NCI-H1417 treated with DMSO at 0.1 percent for 48 hours (cell line): Measurements from ENCODE around the gene EML6.

Source experiments
- DNase-seq: peaks from one replicate; lab custom pipeline; 2025; lab: John Stamatoyannopoulos, UW

Gene EML6

DNA sequence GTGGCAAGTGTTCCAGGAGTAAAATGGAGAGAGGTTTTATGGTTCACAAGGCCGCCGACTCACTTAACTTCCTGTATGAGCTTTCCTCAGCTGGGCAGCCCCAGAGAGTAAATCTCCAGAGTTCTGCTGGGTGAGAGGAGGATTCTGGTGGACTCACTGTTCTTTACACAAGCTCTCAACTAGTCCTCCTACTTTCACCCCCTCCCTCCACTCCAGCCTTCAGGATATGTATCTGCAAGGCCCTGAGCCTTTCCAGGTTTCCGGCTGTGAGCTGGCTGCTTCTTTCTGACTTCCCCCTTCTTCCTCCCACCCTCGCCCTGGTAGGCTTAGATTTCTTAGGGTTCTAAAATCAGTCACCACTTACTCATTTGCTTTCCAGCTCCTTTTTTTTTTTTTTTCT, 34.0 kb downstream of the EML6 start:
- DNase-seq = no peak

DNA sequence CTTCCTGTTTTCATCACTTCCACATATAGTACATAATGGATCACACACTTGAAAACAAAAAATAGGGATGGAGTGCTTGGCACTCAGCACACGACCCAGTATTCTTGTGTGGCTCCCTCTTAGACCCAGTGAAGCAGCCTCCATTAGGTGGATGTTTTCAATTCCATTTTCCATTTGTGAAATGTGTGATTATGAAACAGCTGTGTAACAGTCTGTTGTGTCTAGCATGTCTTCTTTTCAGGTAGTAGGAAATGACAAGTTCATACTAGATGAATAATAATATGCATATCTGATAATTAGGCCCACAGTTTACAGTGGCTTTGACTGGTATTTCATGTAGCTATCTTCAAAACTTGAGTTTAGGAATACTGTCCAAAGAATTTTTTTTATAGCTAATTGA, 35.5 kb downstream of the EML6 start:
- DNase-seq = no peak

DNA sequence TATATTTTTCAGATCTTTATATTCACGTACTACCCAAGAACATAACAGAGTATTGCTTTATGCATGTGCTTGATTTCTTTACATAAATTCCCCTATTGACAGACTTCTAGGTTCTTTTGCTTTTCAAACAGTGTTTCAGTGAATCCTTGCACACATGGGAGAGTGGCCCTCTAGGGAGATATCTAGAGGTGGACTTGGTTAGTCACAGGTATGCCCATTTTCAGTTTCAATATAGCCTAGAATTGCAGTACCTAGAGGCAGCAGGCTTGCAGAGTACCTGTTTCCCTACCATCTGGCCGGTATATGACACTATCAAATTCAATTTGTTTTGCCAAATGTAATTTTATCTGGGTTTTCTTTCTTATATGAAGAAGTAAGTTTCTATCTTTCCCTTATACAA, 36.8 kb downstream of the EML6 start:
- DNase-seq = no peak

DNA sequence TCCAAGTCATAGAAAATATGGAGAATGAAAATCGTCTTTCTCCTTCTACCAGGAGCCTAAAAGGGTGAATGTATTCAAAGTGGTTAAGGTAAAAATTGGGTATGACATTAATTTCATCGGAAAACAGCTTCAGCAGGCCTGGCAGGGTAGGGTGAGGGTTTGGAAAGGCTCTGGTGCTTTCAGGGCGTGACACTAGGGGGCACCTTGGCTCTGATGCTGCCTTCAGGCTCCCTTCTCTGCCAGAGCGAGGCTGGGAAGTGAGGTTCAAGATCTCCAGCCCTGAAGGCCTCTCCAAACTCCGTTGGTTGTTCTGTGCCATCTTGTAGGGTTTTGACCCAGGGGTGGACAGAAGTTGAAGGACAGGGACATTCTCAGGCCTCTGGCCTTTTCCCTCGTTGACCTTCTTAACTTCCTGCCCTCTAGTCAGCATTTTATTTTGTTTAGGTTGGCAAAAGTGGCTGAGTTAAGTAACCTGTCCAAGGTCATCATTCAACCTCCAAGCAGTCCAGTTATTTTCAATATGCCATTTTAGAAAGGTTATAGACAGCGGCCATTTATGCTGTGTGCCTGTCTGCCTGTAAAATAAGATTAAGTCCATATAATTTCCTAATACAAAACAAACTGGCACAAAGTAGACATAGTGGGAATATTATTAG, 40.3 kb downstream of the EML6 start:
- no peak for DNase-seq

DNA sequence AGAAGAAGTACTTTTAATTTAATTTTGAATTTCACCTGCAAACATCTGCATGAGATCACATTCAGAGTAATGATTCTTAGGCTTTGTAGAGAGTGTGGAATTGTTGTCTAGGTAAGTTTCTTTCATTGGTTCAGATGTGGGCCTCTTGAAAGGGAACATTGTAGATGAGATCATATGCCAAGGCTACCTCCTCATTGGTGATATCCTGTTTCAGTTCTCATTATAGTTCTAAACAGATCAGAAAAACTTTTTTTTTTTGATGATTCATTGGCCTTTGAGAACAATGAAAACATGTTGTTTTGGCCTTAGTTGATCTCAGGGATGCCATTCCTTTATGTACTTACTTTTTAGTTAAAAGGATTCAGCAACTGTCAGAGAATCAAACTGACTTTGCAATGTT, 44.5 kb downstream of the EML6 start:
- no peak for DNase-seq

DNA sequence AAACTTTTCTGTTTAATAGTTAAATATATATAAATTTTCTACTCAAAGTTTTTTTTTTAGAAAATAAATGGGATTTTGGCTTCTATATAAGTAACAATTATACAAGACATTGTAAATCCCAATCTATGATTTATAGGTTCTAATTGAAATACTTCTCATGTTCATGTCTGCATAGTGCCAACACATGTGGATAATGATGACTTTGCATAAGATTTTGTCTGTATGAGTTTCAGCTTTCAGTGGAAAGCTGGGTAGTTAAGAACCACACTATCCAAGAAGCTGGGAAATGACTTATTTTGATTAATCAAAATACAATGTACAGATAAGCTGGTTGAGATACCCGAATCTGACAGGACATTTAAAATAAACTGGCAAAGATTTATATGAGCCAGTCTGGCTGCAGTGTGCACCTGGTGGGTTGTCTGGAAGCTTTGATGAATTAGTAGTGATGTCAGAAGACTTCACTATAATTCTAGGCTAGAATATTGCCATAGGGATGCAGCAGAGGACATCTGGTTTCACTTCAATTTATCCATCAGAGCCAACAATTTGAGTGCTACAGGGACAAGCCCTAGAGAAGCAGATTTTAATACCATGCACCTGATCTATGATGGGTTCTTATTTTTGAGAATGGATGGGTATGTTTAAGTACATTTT, 45.4 kb downstream of the EML6 start:
- DNase-seq = peak; percentile 62

DNA sequence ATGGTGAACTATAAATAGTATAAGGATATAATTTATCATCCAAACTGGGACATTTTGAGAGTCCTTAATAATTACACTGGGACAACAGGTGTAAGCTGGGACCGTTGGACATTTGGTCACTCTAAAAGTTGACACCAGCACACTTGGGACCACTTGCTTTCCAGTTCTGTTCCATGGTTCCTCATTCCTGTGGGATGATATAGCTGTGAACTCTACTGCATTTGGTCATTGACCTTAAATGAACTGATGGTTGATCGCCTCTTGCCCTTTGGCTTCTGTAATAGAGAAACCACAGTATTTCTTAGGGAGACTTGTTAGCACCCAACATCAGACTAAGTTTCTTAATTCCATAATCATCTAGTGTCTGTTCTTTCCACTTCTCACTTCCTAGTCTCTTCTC, 46.7 kb downstream of the EML6 start:
- no peak for DNase-seq

DNA sequence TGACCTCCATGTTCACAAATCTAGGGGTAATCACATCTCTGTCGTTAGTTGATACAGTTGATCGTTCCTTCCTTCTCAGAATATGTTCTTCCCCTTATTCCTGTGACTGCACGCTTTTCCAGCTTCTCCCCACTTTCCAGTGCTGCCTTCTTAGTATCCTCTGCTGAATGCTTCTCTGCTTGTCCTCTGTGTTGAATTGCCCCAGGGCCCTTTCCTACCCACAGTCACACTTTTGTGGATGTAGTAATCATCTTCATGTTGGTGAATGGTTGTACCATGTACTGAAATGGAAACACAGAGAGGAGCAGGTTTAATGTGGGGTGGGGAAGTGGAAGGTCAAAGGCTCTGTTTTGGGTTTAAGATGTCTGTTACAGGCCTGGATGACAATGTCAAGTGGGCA, 47.2 kb downstream of the EML6 start:
- no peak for DNase-seq

DNA sequence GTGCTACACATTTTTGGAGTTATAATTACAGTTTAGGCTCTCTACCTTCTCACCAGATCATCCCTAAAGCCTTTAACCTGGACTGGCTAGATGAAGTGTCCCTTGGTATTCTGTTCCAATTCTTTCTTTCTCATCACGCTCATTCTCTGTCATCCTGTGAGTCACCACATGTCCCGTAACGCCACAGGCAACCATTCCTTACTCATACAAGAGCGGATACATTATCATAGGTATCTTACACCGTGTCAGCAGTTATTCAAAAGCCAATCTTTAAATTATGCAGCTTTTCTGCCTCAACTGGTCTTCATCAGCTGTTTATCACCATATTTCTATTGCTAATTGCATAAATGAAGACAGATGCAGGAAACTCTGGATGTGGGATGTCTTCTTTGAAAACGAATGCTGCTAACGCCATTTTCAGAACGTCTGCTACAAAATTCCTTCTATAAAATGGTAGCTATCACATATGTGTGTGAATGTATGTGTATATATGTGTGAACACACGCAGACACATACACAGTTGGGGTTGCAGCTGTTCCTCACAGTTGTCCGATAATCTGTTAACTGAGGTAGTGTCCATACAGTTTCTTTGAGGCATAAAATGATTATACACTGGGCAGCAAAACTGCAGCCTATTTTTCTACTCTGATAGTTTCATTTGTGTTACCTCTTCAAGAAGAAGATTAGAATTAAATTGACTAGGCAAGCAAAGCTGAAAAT, 47.9 kb downstream of the EML6 start:
- DNase-seq = no peak

DNA sequence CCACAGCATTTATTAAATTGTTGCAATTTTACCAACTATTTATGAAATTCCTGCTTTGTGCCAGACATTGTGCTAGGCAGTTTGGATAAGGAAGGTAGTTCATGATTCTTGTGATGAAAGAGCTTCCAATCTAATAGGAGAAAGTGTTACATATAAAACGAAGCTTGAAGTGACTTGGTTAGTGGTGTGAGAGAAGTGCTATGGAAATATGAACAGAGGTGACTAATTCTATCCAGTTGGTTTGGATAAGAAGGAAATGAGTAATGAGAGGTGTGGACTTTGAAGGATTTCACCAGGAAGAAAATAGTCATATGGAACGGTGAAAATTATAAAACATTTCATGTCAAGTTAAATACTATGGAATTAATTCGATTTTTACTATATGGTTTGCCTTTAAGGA, 48.6 kb downstream of the EML6 start:
- no peak for DNase-seq

DNA sequence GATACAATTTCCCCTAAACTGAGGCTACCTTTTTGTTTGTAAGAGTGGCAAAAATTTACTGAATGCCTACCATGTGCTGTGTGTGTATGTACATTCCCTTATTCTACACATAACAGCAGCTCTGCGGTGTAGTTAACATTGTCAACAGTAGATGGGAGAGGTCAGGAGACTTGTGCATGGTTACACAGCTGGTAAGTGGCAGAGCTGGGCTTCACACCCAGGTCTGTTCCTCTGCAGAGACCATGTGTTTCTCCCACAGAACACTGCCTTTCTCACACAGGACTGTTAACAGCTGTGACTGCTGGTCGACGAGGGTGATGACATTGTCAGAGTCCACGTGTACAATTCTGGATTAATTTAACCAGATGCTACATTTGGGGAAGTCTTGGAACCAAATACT, 49.1 kb downstream of the EML6 start:
- DNase-seq = no peak

DNA sequence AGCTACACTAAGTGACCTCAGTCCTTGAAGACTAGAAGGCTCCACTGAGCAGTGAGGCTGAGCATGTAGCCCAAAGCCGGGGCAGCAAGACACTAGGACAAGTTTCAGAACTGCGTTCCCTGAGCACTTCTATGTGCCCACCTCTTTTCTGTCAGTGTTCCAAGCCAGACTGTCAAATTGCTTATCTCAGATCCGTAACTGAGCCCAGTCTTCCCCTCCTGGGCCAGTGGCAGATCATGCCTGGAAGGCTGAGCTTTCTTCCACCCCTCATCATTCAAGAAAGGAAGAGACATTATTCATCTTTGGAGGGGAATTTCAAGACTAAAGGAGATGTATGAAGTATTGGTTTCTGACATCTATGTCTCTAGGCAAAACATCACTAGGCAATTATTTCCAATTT, 49.8 kb downstream of the EML6 start:
- DNase-seq = no peak

DNA sequence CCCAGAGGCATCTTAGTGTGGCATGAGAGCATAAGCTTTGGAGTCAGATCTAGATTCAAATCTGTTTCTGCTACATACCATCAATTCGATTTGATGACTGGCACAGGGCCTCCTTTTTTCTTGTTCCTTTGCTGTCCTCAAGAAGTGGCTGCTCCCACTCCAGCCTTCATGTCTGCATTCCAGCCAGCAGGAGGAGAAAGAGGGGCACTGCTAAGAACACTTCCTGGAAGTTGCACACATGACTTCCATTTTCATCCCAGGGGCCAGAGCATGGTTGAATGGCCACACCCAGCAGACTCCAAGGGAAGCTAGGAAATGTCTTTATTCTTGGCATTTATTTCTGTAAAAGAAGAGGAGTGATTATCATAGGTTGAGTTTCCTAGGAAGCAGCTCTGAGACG, 50.4 kb downstream of the EML6 start:
- DNase-seq = no peak

DNA sequence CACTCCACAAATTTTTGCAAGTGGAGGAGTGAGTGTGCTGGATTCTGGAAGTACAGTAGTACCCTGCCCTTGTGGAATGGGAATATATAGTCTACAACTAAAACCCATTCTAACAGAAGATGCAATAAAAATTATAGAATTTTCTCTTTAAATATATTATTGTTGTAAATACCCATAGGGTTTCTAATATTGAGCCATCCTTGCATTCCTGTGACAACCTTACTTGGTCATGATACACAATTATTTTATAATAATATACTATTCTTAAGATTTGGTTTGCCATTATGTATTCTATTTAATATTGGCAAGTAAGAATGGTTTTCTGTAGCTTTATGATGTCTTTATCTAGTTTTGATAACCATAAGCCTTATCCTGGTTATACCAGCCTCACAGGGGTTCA, 52.2 kb downstream of the EML6 start:
- no peak for DNase-seq

DNA sequence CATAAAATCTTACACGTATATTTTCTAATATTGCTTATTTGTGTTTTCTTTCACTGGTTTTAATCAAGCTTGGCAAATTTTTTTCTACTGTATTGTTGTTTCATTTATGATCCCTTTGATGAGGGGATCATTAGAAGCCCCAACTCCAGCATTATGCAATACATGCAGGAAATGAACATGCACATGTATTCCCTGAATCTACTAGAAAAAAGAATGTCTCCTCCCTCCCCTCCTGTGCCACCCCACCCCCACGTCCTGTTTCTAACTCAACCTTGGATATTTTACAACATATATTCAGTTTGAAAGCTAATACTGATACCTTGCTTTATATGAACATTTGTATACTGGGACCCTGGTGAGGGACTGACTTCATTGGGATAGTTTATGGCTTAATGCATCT, 53.0 kb downstream of the EML6 start:
- no peak for DNase-seq

DNA sequence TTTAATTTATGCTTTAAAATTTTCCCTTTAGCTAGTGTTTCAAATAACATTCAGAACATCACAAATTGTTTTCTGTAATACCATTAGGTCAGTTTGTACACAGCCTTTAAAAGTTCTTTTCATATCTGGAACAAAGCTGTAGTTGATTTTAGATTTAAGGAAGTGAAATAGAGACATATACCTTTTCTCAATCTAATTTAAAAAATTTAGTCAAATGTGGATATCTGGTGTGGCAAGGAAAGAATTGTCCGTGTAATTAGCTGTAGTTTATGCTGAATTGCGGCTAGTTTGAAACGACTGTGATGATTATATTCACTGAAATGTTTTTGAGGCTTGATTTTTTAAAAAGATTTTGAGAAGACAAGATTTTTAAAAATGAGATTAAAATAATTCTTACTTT, 59.9 kb downstream of the EML6 start:
- DNase-seq = no peak

DNA sequence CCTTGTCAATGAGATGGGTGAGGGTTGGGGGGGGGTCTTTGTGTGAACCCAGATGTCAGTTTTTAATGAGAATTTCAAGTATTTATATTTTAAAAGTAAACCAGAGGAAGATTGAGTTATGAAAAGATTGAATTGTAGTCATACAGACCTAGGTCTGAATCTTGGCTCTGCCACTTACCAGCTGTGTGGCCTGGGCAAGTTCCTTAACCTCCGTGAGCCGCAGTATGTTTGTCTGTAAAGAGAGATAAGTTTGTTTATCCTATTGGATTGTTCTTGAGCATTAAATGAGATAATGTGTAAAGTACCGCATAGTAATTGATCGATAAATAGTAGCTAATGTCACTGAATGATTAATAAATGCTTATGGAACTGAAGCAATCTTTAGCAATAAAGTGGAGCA, 63.8 kb downstream of the EML6 start:
- DNase-seq = no peak

DNA sequence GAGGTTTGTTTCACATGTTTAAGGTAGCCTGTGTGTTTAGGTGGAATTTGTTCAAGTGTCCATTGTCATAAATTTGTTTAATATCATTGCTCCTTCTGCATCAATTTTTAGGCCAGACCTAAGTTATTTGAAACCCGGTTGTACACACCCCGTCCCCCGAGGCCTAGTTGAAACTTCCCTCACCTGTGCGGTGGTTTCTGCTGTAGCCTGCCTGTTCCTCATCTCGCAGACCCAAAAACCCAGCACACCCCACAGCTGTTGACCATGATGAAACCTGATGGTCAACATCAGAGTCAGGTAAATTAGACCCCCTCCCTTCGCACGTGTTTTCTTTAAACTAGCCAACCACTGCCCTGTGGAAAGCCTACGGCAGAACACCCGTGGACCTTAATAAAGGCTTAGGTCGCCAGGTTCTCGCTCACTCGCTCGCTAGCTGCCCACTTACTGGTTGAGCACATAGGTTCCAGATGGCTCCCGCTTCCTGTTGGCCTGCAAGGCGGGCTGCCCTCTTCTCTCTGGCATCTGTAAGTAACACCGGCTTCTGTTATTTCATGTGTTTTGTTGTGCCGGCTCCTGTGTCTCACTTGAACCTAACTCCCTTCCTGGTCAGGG, 64.4 kb downstream of the EML6 start:
- no peak for DNase-seq

DNA sequence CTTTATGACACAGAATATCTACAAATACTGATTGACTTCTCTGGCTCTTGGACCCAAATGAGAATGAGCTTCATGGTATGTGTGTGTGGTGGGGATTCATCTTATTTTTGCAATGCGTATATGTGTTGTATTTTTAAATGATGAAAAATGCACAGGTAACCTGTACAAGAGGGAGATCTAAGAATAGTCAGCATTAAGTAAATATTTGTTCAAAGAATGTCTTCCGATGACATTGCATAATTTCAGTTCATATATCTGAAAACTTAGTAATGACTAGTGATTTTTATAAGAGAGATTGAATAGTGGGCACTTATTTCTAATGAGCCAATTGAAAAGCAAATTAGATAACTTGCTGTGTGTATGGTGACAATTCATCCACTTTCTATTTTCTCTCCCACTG, 66.4 kb downstream of the EML6 start:
- no peak for DNase-seq

DNA sequence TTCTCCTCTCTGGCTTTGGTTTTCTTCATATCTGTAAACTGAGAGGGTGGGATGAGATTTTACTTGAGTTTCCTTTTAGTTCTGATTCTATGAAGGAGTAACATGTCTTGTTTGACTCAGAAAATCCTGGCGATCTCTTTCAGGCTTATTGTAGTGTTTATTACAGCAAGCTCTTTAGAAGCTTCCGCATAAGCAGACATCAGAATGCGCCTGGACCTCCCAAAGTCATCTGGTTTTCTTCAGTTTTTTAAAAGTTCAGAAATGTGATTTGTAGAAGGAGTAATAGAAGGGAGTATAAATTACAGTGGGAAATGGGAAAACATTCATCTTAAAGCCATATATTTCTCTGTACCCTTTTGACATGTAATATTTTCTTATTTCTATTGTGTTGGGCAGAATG, 68.4 kb downstream of the EML6 start:
- DNase-seq = no peak

DNA sequence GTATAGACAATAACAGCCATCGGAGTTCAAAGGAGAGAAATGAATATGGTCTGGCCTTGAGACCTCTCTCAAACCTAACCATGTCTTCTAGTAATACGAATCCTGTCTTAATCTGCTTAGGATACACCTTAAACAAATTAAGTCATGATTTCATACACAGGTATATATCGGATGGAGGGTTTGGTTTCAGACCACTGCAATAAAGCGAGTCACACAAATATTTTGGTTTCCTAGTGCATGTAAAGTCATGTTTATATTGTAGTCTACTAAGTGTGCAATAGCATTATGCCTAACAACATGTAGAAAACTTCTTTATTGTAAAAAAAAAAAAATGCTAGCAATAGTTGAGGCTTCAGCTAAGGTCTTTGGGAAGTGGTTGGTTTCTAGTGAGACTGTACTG, 73.8 kb downstream of the EML6 start:
- no peak for DNase-seq

DNA sequence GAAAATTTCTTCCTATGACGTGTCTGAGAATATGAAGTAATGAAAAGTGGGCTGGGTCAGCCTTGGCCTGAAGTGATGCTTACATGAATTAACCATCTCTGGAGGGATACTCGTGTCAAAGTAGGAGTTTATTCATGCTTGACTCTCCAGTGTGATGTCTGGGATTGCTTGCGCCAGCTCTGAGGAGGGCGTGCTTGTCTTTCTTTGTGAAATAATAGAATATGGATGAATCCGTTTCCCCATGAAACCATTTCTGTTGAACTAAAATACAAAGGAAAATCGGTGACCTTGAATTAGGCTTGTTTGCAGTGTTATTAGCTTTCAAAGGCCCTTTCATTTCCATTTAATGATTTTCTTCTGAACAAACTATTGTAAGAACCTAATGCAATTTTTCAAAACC, 77.9 kb downstream of the EML6 start:
- no peak for DNase-seq
